GM06990 (cell line): ENCODE measurements around the gene MCM7.

ENCODE experiments used
- DNase-seq: peaks from one replicate; pipeline ENCODE4 v3.0.0-alpha.2; 2011; ENCODE audit not compliant: insufficient read length; ENCODE audit errors: extremely low read depth
- H3K27me3 ChIP-seq: replicated peaks from 2 replicates; pipeline ENCODE4 v1.6.0; 2011; ENCODE audit warnings: low read length; ENCODE audit not compliant: control insufficient read depth, insufficient read depth
- H3K36me3 ChIP-seq: 2 replicates; pipeline ENCODE4 v1.5.1; 2011; ENCODE audit warnings: low read length; ENCODE audit not compliant: control insufficient read depth, insufficient read depth
- H3K4me3 ChIP-seq: replicated peaks from 2 replicates; pipeline ENCODE4 v1.5.1; 2011; ENCODE audit warnings: low read depth, mild to moderate bottlenecking, control low read depth, low read length
- TF ChIP-seq, protein P1 (sequence below): IDR thresholded peaks from 2 replicates; pipeline ENCODE4 v1.5.1; 2011; ENCODE audit warnings: low read length, control low read depth, mild to moderate bottlenecking, inconsistent platforms; ENCODE audit not compliant: insufficient read depth, poor library complexity, severe bottlenecking

MCM7 gene

DNA sequence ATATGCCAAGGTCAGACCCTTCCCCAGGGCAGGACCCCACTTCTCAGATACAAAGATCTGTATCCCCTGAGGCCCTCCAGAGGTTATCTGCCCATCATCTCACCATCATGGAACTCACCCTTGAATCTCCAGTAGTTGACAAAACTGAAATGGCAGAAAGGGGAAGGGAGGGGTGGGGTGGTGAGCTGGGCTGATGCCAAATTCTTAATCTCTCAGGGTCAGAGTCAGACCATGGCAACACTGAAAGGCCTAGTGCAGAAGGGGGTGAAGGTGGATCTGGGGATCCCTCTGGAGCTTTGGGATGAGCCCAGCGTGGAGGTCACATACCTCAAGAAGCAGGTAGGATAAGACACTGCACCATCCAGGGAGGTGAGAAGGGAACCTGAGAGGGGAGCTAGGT, 21.4 kb upstream of the MCM7 start:
- TF ChIP-seq, protein P1, sequence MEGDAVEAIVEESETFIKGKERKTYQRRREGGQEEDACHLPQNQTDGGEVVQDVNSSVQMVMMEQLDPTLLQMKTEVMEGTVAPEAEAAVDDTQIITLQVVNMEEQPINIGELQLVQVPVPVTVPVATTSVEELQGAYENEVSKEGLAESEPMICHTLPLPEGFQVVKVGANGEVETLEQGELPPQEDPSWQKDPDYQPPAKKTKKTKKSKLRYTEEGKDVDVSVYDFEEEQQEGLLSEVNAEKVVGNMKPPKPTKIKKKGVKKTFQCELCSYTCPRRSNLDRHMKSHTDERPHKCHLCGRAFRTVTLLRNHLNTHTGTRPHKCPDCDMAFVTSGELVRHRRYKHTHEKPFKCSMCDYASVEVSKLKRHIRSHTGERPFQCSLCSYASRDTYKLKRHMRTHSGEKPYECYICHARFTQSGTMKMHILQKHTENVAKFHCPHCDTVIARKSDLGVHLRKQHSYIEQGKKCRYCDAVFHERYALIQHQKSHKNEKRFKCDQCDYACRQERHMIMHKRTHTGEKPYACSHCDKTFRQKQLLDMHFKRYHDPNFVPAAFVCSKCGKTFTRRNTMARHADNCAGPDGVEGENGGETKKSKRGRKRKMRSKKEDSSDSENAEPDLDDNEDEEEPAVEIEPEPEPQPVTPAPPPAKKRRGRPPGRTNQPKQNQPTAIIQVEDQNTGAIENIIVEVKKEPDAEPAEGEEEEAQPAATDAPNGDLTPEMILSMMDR = no peak
- no peak for DNase-seq
- Histone ChIP-seq H3K27me3 (no peaks in the 10 kb centered on the region), H3K4me3 (no peak overlapping the region), H3K36me3 (no peaks in the 10 kb centered on the region; the same call in 1 of the 2 replicates)

- Histone ChIP-seq H3K27me3 (no peaks in the 10 kb centered on the region), H3K4me3 (no peak overlapping the region), H3K36me3 (no peaks in the 10 kb centered on the region; the same call in 1 of the 2 replicates)
- TF ChIP-seq, protein P1 = no peak
- DNase-seq = no peak
Observed at GRCh38 chr7:100122067-100122466, 20.9 kb upstream of the MCM7 start.

DNA sequence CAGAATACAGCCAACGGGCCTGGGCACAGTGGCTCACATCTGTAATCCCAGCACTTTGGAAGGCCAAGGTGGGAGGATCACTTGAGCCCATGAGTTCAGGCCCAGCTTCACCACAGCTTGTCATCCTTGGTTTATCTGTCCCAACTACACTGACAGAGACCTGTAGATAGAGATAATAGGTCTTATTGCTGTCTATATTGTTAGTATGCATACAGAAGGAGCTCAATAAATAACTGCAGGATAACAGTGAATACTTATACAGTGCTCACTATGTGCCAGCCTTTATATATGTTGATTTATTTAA, 19.5 kb upstream of the MCM7 start:
- Histone ChIP-seq H3K36me3 (no peaks in the 10 kb centered on the region; the same call in 1 of the 2 replicates), H3K4me3 (no peak overlapping the region; the same call in 1 of the 2 replicates), H3K27me3 (no peaks in the 10 kb centered on the region)
- DNase-seq = no peak
- TF ChIP-seq, protein P1 = no peak

- Histone ChIP-seq H3K36me3 (no peaks in the 10 kb centered on the region; the same call in 1 of the 2 replicates), H3K4me3 (peak overlapping the region; percentile 92), H3K27me3 (no peaks in the 10 kb centered on the region)
- DNase-seq = no peak
- TF ChIP-seq, protein P1 = no peak
Observed at GRCh38 chr7:100119970-100120732, 19.0 kb upstream of the MCM7 start.

DNA sequence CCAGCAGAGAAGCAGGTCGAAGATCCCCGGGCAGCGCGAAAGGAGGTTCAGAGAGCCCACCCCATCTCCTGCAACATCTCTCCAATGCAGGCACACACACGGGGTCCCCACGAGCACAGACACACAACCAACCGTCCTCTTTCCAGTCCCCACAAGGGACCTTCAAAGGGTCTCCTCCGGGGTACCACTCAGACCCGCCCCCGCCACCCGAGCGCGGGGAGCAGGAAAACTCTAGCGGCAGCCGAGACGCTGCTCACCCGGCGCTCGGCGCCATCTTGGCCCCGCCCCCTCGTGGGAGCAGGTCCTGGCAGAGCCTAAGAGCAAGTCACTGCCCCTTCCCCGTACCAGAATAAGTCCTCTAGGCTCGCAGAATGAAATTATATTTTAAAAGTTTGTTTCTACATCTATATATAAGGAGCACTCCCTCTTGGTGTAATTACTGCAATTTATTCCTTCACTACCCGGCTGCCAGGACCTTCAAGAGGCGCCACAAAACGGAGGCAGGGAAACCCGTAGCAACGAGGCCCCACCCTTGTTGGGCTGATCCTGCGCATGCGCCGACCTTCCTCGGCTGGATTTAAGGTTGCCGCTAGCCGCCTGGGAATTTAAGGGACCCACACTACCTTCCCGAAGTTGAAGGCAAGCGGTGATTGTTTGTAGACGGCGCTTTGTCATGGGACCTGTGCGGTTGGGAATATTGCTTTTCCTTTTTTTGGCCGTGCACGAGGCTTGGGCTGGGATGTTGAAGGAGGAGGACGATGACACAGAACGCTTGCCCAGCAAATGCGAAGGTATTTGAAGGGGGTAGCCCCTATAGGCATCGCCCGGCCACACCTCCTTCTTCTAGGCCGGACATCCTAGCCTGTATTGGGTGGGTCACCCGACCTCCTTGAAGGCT, 18.1 kb upstream of the MCM7 start, which contains the start of the genes CNPY4 and TAF6:
CNPY4 (plus strand) TSS at position 563 of the 898 bp plus-strand sequence; CDS start at position 674, 111 bp downstream.
TAF6 (minus strand) TSS at position 287 of the 898 bp plus-strand sequence. CDS start 5,149 bp downstream, outside the sequence.
- TF ChIP-seq, protein P1 = no peak
- H3K27me3 ChIP-seq = no peaks in the 10 kb centered on the region
- DNase-seq = peak; percentile 90

More for the DNA sequence above, 18.1 kb upstream of the MCM7 start, which contains the start of the genes CNPY4 and TAF6:
- H3K36me3 ChIP-seq = no peaks in the 10 kb centered on the region; the same call in 1 of the 2 replicates
- H3K4me3 ChIP-seq = peak within 1 kb of the TSS; percentile 92
